ENCODE measurements around the gene RXFP1. TPM values are rescaled to one million over a fixed set of nuclear protein-coding genes. Genes with fewer than 3 reads are reported as not detected.

Gene RXFP1
- total and polyA plus RNA-seq, 7 donors, result 0.09 TPM; not detected in 6

DNA sequence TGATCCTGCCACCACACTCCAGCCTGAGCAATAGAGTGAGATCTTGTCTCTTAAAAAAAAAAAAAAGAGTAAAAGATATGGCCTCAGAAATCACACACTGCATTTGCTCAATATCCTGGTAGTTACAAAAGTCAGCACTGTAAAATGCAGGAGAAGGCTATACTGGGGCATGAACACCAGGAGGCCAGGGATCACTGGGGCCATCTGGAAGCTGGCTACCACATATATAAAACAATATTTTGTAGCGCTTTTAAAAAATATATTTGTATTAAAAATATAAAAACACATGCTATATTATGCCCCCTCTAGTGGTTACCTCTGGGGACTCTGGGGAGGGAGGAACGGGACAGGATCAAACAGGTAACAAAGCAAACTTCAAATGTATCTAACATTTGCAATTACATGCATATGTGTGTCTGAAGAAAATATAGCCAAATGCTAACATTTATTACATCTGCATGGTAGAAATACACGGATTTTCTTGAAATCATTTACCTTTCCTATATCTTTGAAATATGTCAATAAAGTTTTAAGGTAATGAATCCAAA lies 146.0 kb downstream of the RXFP1 start:
- WGBS, 2 donors, result 79 to 82% methylated on average over 3 of the region's 3 CpGs

DNA sequence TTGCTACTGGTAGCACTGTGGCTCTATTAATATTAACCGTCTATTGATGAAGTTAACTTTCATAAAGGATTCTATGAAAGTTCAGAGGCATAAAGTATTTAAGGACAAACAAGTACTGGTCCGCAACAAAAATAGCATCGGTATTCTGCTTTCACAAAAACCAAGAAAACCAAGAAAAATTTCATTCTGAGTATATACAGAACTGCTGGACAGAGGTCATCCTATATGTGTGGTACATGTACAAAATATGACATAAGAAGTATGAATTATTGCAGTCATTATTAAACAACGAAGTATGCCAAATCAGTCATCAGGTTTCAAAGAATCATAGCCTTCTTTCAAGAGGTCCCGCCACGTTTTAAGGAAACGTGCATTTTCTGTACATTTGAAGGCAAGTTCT lies 147.6 kb downstream of the RXFP1 start:
- intact Hi-C loops (cut with DNase I), result no loop called here
- Histone ChIP-seq H3K4me1 (peaks cover 0 to 27% (median 22%) of the 10 kb centered on the region in 4 donors), H3K9me3 (no peaks in the 10 kb centered on the region), H3K27me3 (no peaks in the 10 kb centered on the region), H3K27ac (no peak overlapping the region), H3K36me3 (no peaks in the 10 kb centered on the region), H3K4me3 (no peak overlapping the region)
- no peak for TF ChIP-seq POLR2A (IDR thresholded peaks at IDR 0.05)
- no peak for TF ChIP-seq POLR2AphosphoS5 (IDR thresholded peaks at IDR 0.05)
- TF ChIP-seq, protein P1, sequence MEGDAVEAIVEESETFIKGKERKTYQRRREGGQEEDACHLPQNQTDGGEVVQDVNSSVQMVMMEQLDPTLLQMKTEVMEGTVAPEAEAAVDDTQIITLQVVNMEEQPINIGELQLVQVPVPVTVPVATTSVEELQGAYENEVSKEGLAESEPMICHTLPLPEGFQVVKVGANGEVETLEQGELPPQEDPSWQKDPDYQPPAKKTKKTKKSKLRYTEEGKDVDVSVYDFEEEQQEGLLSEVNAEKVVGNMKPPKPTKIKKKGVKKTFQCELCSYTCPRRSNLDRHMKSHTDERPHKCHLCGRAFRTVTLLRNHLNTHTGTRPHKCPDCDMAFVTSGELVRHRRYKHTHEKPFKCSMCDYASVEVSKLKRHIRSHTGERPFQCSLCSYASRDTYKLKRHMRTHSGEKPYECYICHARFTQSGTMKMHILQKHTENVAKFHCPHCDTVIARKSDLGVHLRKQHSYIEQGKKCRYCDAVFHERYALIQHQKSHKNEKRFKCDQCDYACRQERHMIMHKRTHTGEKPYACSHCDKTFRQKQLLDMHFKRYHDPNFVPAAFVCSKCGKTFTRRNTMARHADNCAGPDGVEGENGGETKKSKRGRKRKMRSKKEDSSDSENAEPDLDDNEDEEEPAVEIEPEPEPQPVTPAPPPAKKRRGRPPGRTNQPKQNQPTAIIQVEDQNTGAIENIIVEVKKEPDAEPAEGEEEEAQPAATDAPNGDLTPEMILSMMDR (IDR thresholded peaks at IDR 0.05), result no peak
- TF ChIP-seq EP300 (IDR thresholded peaks at IDR 0.05), result no peak
- DNase-seq, result no peak
- WGBS, 2 donors, result 88 to 91% methylated on average over 7 of the region's 7 CpGs

More for the DNA sequence above, 146.0 kb downstream of the RXFP1 start:
- no peak for TF ChIP-seq EP300 (IDR thresholded peaks at IDR 0.05)
- TF ChIP-seq POLR2AphosphoS5 (IDR thresholded peaks at IDR 0.05), result no peak
- TF ChIP-seq, protein P1 (IDR thresholded peaks at IDR 0.05), result peak in 1 of 4 experiments; percentile 26
- Histone ChIP-seq H3K9me3 (no peaks in the 10 kb centered on the region), H3K27ac (no peak overlapping the region), H3K27me3 (no peaks in the 10 kb centered on the region), H3K4me3 (no peak overlapping the region), H3K4me1 (peaks cover 0 to 13% (median 10%) of the 10 kb centered on the region in 4 donors), H3K36me3 (no peaks in the 10 kb centered on the region)
- intact Hi-C loops (cut with DNase I), result no loop called here
- no peak for DNase-seq

DNA sequence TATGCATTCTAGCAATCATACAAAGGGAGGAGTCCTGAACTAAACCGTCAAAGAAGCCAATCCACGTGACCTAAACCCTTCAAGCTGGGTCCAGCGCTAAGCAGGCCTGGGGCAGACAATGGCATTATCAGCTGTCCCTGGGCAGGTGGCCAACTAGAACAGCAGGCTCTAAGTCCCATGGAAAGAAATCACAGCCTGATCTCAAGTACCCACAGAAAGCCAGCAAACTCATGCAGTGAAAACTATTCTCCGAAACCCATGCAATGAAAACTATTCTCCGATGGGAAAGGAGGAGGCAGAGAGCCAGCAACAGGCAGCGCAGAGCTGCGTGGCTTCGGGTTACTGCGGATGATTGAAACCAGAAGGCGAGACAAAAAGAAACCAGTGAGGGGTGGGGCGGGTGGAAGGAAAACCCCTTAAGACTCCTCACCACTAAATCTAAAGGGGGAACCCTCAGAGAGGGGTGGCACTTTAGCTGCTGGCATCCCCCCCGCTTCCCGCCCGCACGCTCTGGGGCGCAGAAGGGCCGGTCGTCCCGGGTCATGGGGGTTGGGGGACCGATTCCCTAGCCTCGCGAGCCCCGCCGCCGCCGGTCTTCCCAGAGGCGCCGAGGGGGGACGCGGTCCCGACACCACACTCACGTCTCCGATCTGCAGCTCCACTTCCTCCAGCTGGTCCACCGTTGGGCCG lies 149.4 kb downstream of the RXFP1 start:
- 0% methylated on average over 35 of the region's 35 CpGs for WGBS, 2 donors
- Histone ChIP-seq H3K4me3 (peak overlapping the region; percentile 71 to 90 (median 84)), H3K27ac (peak overlapping the region; percentile 88 to 99 (median 96)), H3K9me3 (no peaks in the 10 kb centered on the region), H3K36me3 (no peaks in the 10 kb centered on the region), H3K4me1 (peaks cover 0 to 29% (median 24%) of the 10 kb centered on the region in 4 donors), H3K27me3 (no peaks in the 10 kb centered on the region)
- intact Hi-C loops (cut with DNase I), result loop anchor here (5.0 kb wide), 1 partner anchor 96 kb away; the partner anchor contains the start of gene FNIP2
- peak; percentile 78 for DNase-seq
- TF ChIP-seq POLR2A (IDR thresholded peaks at IDR 0.05) (no peak), EP300 (IDR thresholded peaks at IDR 0.05) (peak in 1 of 4 donors; percentile 7), POLR2AphosphoS5 (IDR thresholded peaks at IDR 0.05) (peak in 3 of 4 donors; percentile 37 to 58 (median 50))
- TF ChIP-seq, protein P1 (IDR thresholded peaks at IDR 0.05), result no peak

DNA sequence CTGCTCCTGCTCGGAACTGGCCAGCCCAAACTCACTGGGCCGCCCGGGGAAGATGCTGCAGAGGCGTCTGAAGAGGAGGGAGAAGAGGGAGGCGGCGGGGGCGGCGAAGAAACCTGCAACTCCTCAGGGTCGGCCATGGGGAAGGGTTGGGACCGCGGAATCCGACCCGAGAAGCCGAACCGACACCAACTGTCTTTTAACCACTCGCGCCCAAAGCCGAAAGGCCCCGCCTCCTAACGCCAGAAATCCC lies 149.9 kb downstream of the RXFP1 start, which contains the start of gene C4orf46:
Gene C4orf46, minus strand, starts transcription at position 223 of the 250 bp plus-strand sequence. Its CDS starts 86 bp downstream, at position 137.
- H3K9me3 ChIP-seq, result no peaks in the 10 kb centered on the region
- H3K27me3 ChIP-seq, result no peaks in the 10 kb centered on the region
- peak within 1 kb of the TSS; percentile 71 to 90 (median 84) for H3K4me3 ChIP-seq
- no peak for DNase-seq
- 0% methylated on average over 20 of the region's 20 CpGs for WGBS, 2 donors
- no peaks in the 10 kb centered on the region for H3K36me3 ChIP-seq
- intact Hi-C loops (cut with DNase I), result loop anchor here (5.0 kb wide), 1 partner anchor 96 kb away; the partner anchor contains the start of gene FNIP2
- no peak for TF ChIP-seq EP300 (IDR thresholded peaks at IDR 0.05)
- no peak for TF ChIP-seq POLR2A (IDR thresholded peaks at IDR 0.05)
- TF ChIP-seq POLR2AphosphoS5 (IDR thresholded peaks at IDR 0.05), result no peak
- H3K27ac ChIP-seq, result peak within 1 kb of the TSS; percentile 88 to 99 (median 96)
- H3K4me1 ChIP-seq, result peaks cover 0 to 29% (median 24%) of the 10 kb centered on the region in 4 donors
